Calu3 (cell line): Measurements from ENCODE around the gene SCN5A. TPM values are rescaled to one million over a fixed set of nuclear protein-coding genes. Genes with fewer than 3 reads are reported as not detected.

Source experiments
- BruUV-seq: library from RNA; stranded (reverse); fragments of 400-500 nt; replicated peaks from 2 replicates; lab custom pipeline; 2021; lab: Mats Ljungman, UMichigan
- CTCF ChIA-PET: fragments of 300-600 bp; sonication (Branson Sonifier 250); formaldehyde crosslinking; loops from one replicate; lab custom pipeline; 2022; ENCODE audit warnings: antibody characterized with exemption; lab: Charles Lee
- DNase-seq: peaks from one replicate; pipeline ENCODE4 v3.0.0; 2022
- H3K27ac Mint-ChIP-seq: one replicate; pipeline ENCODE4 v1.8.0; 2022; ENCODE audit warnings: mixed read lengths; ENCODE audit not compliant: unreplicated experiment
- H3K27me3 Mint-ChIP-seq: one replicate; pipeline ENCODE4 v1.8.0; 2022; ENCODE audit warnings: mixed read lengths; ENCODE audit not compliant: unreplicated experiment
- H3K36me3 Mint-ChIP-seq: one replicate; pipeline ENCODE4 v1.8.0; 2022; ENCODE audit warnings: mild to moderate bottlenecking, moderate library complexity, mixed read lengths; ENCODE audit not compliant: insufficient read depth, unreplicated experiment
- H3K4me1 Mint-ChIP-seq: one replicate; pipeline ENCODE4 v1.8.0; 2022; ENCODE audit warnings: mild to moderate bottlenecking, low read depth, mixed read lengths; ENCODE audit not compliant: unreplicated experiment
- H3K4me3 Mint-ChIP-seq: one replicate; pipeline ENCODE4 v1.8.0; 2022; ENCODE audit warnings: mild to moderate bottlenecking, low read depth, moderate library complexity, mixed read lengths; ENCODE audit not compliant: unreplicated experiment
- H3K9me3 Mint-ChIP-seq: one replicate; pipeline ENCODE4 v1.8.0; 2022; ENCODE audit warnings: low read depth, mixed read lengths; ENCODE audit not compliant: unreplicated experiment
- CTCF ChIP-seq: fragments of 200-600 bp; IDR thresholded peaks from one replicate; pipeline ENCODE4 v1.8.0; 2022; ENCODE audit warnings: antibody characterized with exemption; ENCODE audit not compliant: unreplicated experiment
- intact Hi-C: fragments of 100-400 bp; cut with micrococcal nuclease; formaldehyde crosslinking; loops from one replicate; pipeline ENCODE4 v1.10.0; 2022; ENCODE audit not compliant: unreplicated experiment
- total RNA-seq: library from RNA; stranded (reverse); gene quantifications from 2 replicates; pipeline ENCODE4 v1.2.3, GENCODE V29; 2022

Gene SCN5A
- total RNA-seq, 1 experiment from 2014 or later, result 0.61 TPM

- Mint-ChIP-seq H3K36me3 (no peaks in the 10 kb centered on the region), H3K27me3 (peaks cover 13% of the 10 kb centered on the region), H3K4me3 (no peak overlapping the region), H3K4me1 (no peaks in the 10 kb centered on the region), H3K27ac (no peak overlapping the region), H3K9me3 (no peaks in the 10 kb centered on the region)
- intact Hi-C loops, result no loop called here
- no TSS peak for BruUV-seq
- CTCF ChIA-PET, result no interaction called here
- DNase-seq, result no peak
- TF ChIP-seq CTCF, result no peak
Observed at GRCh38 chr3:38645076-38645475, 4.4 kb downstream of the SCN5A start.

- CTCF ChIA-PET, result no interaction called here
- BruUV-seq, result no TSS peak
- Mint-ChIP-seq H3K36me3 (no peaks in the 10 kb centered on the region), H3K4me1 (no peaks in the 10 kb centered on the region), H3K9me3 (no peaks in the 10 kb centered on the region), H3K4me3 (no peak overlapping the region), H3K27me3 (peaks cover 18% of the 10 kb centered on the region), H3K27ac (no peak overlapping the region)
- no peak for DNase-seq
- no peak for TF ChIP-seq CTCF
- intact Hi-C loops, result no loop called here
Observed at GRCh38 chr3:38644662-38645053, 4.8 kb downstream of the SCN5A start.

GRCh38 chr3:38644016-38644661 lies 5.3 kb downstream of the SCN5A start:
- CTCF ChIA-PET, result no interaction called here
- Mint-ChIP-seq H3K27me3 (peaks cover 23% of the 10 kb centered on the region), H3K36me3 (no peaks in the 10 kb centered on the region), H3K4me1 (no peaks in the 10 kb centered on the region), H3K9me3 (no peaks in the 10 kb centered on the region), H3K4me3 (no peak overlapping the region), H3K27ac (no peak overlapping the region)
- intact Hi-C loops, result no loop called here
- no TSS peak for BruUV-seq
- DNase-seq, result no peak
- no peak for TF ChIP-seq CTCF

- Mint-ChIP-seq H3K27ac (no peak overlapping the region), H3K27me3 (peaks cover 28% of the 10 kb centered on the region), H3K36me3 (no peaks in the 10 kb centered on the region), H3K9me3 (no peaks in the 10 kb centered on the region), H3K4me3 (no peak overlapping the region), H3K4me1 (no peaks in the 10 kb centered on the region)
- intact Hi-C loops, result no loop called here
- DNase-seq, result no peak
- no TSS peak for BruUV-seq
- no peak for TF ChIP-seq CTCF
- CTCF ChIA-PET, result no interaction called here
Observed at GRCh38 chr3:38643592-38643991, 5.9 kb downstream of the SCN5A start.
